ENCODE measurements around the gene PIGBOS1. TPM values are rescaled to one million over a fixed set of nuclear protein-coding genes. Genes with fewer than 3 reads are reported as not detected.

PIGBOS1 gene
- total and polyA plus RNA-seq, 3 donors from 2014 or later, result 10.3 to 12.9 (median 11.9) TPM

GRCh38 chr15:55334997-55335396, 16.1 kb upstream of the PIGBOS1 start:
- WGBS, 2 donors, result 78 to 90% methylated on average over 1 of the region's 1 CpG
- no peak overlapping the region for H3K27ac ChIP-seq
- intact Hi-C loops (cut with DNase I; ENCODE audit: low total_unique reads), result no loop called here
- no peaks in the 10 kb centered on the region for H3K36me3 ChIP-seq (ENCODE audit: low read depth, missing control alignments)
- no peak overlapping the region for H3K4me3 ChIP-seq
- no peaks in the 10 kb centered on the region for H3K27me3 ChIP-seq
- no peak for DNase-seq
- H3K4me1 ChIP-seq, result no peaks in the 10 kb centered on the region
- no peaks in the 10 kb centered on the region for H3K9me3 ChIP-seq
- TF ChIP-seq CTCF (IDR thresholded peaks at IDR 0.05), result no peak
- TF ChIP-seq POLR2A (IDR thresholded peaks at IDR 0.05), result no peak

- no peak for TF ChIP-seq CTCF (IDR thresholded peaks at IDR 0.05)
- TF ChIP-seq POLR2A (IDR thresholded peaks at IDR 0.05), result no peak
- Histone ChIP-seq H3K4me3 (no peak overlapping the region), H3K27ac (no peak overlapping the region), H3K27me3 (no peaks in the 10 kb centered on the region), H3K9me3 (no peaks in the 10 kb centered on the region), H3K4me1 (no peaks in the 10 kb centered on the region), H3K36me3 (ENCODE audit: low read depth, missing control alignments) (no peaks in the 10 kb centered on the region)
- 91 to 96% methylated on average over 5 of the region's 5 CpGs for WGBS, 2 donors
- intact Hi-C loops (cut with DNase I; ENCODE audit: low total_unique reads), result no loop called here
- DNase-seq, result no peak
These were observed 15.4 kb upstream of the PIGBOS1 start for GRCh38 chr15:55334371-55334770.

- DNase-seq, result no peak
- H3K4me3 ChIP-seq, result no peak overlapping the region
- no peaks in the 10 kb centered on the region for H3K4me1 ChIP-seq
- intact Hi-C loops (cut with DNase I; ENCODE audit: low total_unique reads), result no loop called here
- no peaks in the 10 kb centered on the region for H3K36me3 ChIP-seq (ENCODE audit: low read depth, missing control alignments)
- TF ChIP-seq CTCF (IDR thresholded peaks at IDR 0.05), result no peak
- TF ChIP-seq POLR2A (IDR thresholded peaks at IDR 0.05), result no peak
- no peaks in the 10 kb centered on the region for H3K27me3 ChIP-seq
- H3K27ac ChIP-seq, result no peak overlapping the region
- 78 to 80% methylated on average over 1 of the region's 1 CpG for WGBS, 2 donors
- no peaks in the 10 kb centered on the region for H3K9me3 ChIP-seq
These were observed 8.5 kb upstream of the PIGBOS1 start for GRCh38 chr15:55327387-55327786.

- 88% methylated on average over 5 of the region's 5 CpGs for WGBS, 2 donors
- no peak for TF ChIP-seq POLR2A (IDR thresholded peaks at IDR 0.05)
- no peak for TF ChIP-seq CTCF (IDR thresholded peaks at IDR 0.05)
- no peak overlapping the region for H3K27ac ChIP-seq
These were observed 3.5 kb upstream of the PIGBOS1 start for GRCh38 chr15:55322467-55322866.

GRCh38 chr15:55320963-55321362, 2.0 kb upstream of the PIGBOS1 start:
- H3K36me3 ChIP-seq (ENCODE audit: low read depth, missing control alignments), result no peaks in the 10 kb centered on the region
- no peak for DNase-seq
- peaks cover 28% of the 10 kb centered on the region for H3K4me1 ChIP-seq
- intact Hi-C loops (cut with DNase I; ENCODE audit: low total_unique reads), result no loop called here
- 75 to 80% methylated on average over 1 of the region's 1 CpG for WGBS, 2 donors
- H3K4me3 ChIP-seq, result no peak overlapping the region
- TF ChIP-seq CTCF (IDR thresholded peaks at IDR 0.05) (no peak), POLR2A (IDR thresholded peaks at IDR 0.05) (no peak)
- H3K9me3 ChIP-seq, result no peaks in the 10 kb centered on the region
- no peaks in the 10 kb centered on the region for H3K27me3 ChIP-seq
- H3K27ac ChIP-seq, result no peak overlapping the region

More at GRCh38 chr15:55322467-55322866, 3.5 kb upstream of the PIGBOS1 start:
- DNase-seq, result no peak
- Histone ChIP-seq H3K36me3 (ENCODE audit: low read depth, missing control alignments) (no peaks in the 10 kb centered on the region), H3K9me3 (no peaks in the 10 kb centered on the region), H3K4me3 (no peak overlapping the region), H3K4me1 (peaks cover 26% of the 10 kb centered on the region), H3K27me3 (no peaks in the 10 kb centered on the region)
- intact Hi-C loops (cut with DNase I; ENCODE audit: low total_unique reads), result no loop called here
